OCI-LY7 (cell line): Measurements from ENCODE around the gene SRSF8.

ENCODE experiments used
- EZH2phosphoT487 ChIP-seq: fragments of 200-600 bp; sonication (generic); IDR thresholded peaks from 2 replicates; pipeline ENCODE4 v1.6.1; 2018; ENCODE audit warnings: low read depth, borderline replicate concordance, mild to moderate bottlenecking, mixed run types, antibody characterized with exemption, low read length, moderate library complexity, mixed read lengths
- TF ChIP-seq, protein P1 (sequence below): fragments of 200-600 bp; sonication (generic); conservative IDR thresholded peaks from 2 replicates; pipeline ENCODE4 v1.5.1; 2014; ENCODE audit warnings: mild to moderate bottlenecking, antibody characterized with exemption, low read length, moderate library complexity, mixed read lengths

DNA sequence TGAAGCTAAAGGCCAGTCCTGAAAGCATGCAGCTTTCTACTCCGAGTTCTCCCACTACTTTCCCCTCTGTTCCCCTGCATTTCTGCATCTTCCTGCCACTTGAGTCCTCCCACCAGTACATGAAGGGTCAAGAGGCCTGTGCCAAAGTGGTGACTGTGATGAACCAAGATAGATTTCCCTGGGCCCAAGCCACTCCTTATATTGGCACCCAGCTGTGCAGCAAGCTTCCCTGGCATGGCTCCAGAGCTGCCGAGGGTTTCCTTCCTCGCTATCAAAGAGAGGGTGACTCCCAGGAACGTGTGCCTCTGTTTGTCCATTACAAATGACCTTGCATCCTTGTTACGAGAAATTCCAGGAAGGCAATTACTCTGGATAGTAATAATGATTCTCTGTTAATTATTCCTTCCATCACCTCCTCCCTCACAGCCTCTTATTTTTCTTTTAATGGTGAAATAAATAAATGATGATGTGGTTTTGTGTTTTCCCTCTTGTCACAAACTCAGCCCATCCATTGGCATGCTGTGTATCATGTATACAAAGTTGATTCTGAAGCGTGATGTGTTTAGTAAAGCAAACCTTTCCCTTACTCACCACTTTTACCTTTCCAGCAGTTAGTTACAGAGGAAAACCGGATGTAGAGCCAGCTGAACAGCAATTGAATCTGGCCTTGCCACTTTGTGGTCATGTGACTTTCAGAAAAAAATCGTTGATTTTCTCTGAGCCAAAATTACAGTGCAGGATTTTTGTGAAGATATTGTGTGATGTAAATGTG lies 8.3 kb downstream of the SRSF8 start:
- no peak for TF ChIP-seq EZH2phosphoT487
- TF ChIP-seq, protein P1, sequence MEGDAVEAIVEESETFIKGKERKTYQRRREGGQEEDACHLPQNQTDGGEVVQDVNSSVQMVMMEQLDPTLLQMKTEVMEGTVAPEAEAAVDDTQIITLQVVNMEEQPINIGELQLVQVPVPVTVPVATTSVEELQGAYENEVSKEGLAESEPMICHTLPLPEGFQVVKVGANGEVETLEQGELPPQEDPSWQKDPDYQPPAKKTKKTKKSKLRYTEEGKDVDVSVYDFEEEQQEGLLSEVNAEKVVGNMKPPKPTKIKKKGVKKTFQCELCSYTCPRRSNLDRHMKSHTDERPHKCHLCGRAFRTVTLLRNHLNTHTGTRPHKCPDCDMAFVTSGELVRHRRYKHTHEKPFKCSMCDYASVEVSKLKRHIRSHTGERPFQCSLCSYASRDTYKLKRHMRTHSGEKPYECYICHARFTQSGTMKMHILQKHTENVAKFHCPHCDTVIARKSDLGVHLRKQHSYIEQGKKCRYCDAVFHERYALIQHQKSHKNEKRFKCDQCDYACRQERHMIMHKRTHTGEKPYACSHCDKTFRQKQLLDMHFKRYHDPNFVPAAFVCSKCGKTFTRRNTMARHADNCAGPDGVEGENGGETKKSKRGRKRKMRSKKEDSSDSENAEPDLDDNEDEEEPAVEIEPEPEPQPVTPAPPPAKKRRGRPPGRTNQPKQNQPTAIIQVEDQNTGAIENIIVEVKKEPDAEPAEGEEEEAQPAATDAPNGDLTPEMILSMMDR: no peak
